Stimulated activated memory B cell treated with anti-CD40 and anti-IgM and Interleukin-4, amounts not matched to agents 10 μg/mL and 1 μg/mL and 100 μg/mL, for 72 hours (primary cell): Measurements from ENCODE around the gene PLEKHG4.
A peak's percentile ranks its signal among the peaks of the same experiment; 100 is the strongest.

ENCODE experiments used
- ATAC-seq: fragments of 150-1000 bp; cut with Tn5 transposase; 2 replicates; pipeline ENCODE4 v1.10.0; 2021
- H3K27ac Mint-ChIP-seq: one replicate; pipeline ENCODE4 v1.8.0; 2022; ENCODE audit warnings: mild to moderate bottlenecking, mixed read lengths
- H3K27me3 Mint-ChIP-seq: one replicate; pipeline ENCODE4 v1.8.0; 2022; ENCODE audit warnings: mixed read lengths
- H3K36me3 Mint-ChIP-seq: one replicate; pipeline ENCODE4 v1.8.0; 2022; ENCODE audit warnings: mixed read lengths
- H3K4me1 Mint-ChIP-seq: one replicate; pipeline ENCODE4 v1.8.0; 2022; ENCODE audit warnings: mixed read lengths
- H3K4me3 Mint-ChIP-seq: one replicate; pipeline ENCODE4 v1.8.0; 2022; ENCODE audit warnings: mild to moderate bottlenecking, moderate library complexity, mixed read lengths
- H3K9me3 Mint-ChIP-seq: one replicate; pipeline ENCODE4 v1.8.0; 2022; ENCODE audit warnings: mixed read lengths

The PLEKHG4 gene

GRCh38 chr16:67311607-67312488 lies 32.5 kb downstream of the PLEKHG4 start:
- H3K27ac Mint-ChIP-seq: peak overlapping the region; percentile 3
- no peak overlapping the region for H3K4me3 Mint-ChIP-seq
- no peaks in the 10 kb centered on the region for H3K27me3 Mint-ChIP-seq
- H3K36me3 Mint-ChIP-seq: no peaks in the 10 kb centered on the region
- H3K4me1 Mint-ChIP-seq: peaks cover 14% of the 10 kb centered on the region
- no peaks in the 10 kb centered on the region for H3K9me3 Mint-ChIP-seq
- peak; percentile 93 for ATAC-seq

- Mint-ChIP-seq H3K9me3 (no peaks in the 10 kb centered on the region), H3K4me3 (no peak overlapping the region), H3K27ac (peak overlapping the region; percentile 3), H3K4me1 (peaks cover 14% of the 10 kb centered on the region), H3K27me3 (no peaks in the 10 kb centered on the region), H3K36me3 (no peaks in the 10 kb centered on the region)
- ATAC-seq: no peak
Observed at GRCh38 chr16:67312719-67313118, 33.4 kb downstream of the PLEKHG4 start.

- Mint-ChIP-seq H3K4me3 (no peak overlapping the region), H3K27me3 (peaks cover 15% of the 10 kb centered on the region), H3K4me1 (no peaks in the 10 kb centered on the region), H3K27ac (no peak overlapping the region), H3K9me3 (no peaks in the 10 kb centered on the region), H3K36me3 (no peaks in the 10 kb centered on the region)
- no peak for ATAC-seq
Observed at GRCh38 chr16:67317853-67318252, 38.5 kb downstream of the PLEKHG4 start.

- Mint-ChIP-seq H3K9me3 (peaks cover 3% of the 10 kb centered on the region), H3K36me3 (no peaks in the 10 kb centered on the region), H3K27ac (peak overlapping the region; percentile 65), H3K4me1 (peaks cover 37% of the 10 kb centered on the region), H3K27me3 (peaks cover 12% of the 10 kb centered on the region), H3K4me3 (peak overlapping the region; percentile 72)
- no peak for ATAC-seq
Observed at GRCh38 chr16:67326115-67326471, 46.8 kb downstream of the PLEKHG4 start.

- H3K4me3 Mint-ChIP-seq: peak within 1 kb of the TSS; percentile 72
- peaks cover 12% of the 10 kb centered on the region for H3K27me3 Mint-ChIP-seq
- no peaks in the 10 kb centered on the region for H3K36me3 Mint-ChIP-seq
- H3K9me3 Mint-ChIP-seq: peaks cover 3% of the 10 kb centered on the region
- peak; percentile 52 for ATAC-seq
- peaks cover 37% of the 10 kb centered on the region for H3K4me1 Mint-ChIP-seq
- peak within 1 kb of the TSS; percentile 65 for H3K27ac Mint-ChIP-seq
Observed at GRCh38 chr16:67326472-67327309, 47.4 kb downstream of the PLEKHG4 start, which contains the start of the genes KCTD19 and LRRC36. Gene KCTD19, minus strand, starts transcription at chr16:67326741. Its CDS starts 34 bp downstream, at chr16:67326707. Gene LRRC36, plus strand, starts transcription at chr16:67326815. Its CDS starts 48 bp downstream, at chr16:67326863.

GRCh38 chr16:67327743-67328142 lies 48.4 kb downstream of the PLEKHG4 start:
- Mint-ChIP-seq H3K27ac (no peak overlapping the region), H3K27me3 (peaks cover 12% of the 10 kb centered on the region), H3K4me1 (peaks cover 37% of the 10 kb centered on the region), H3K36me3 (no peaks in the 10 kb centered on the region), H3K4me3 (no peak overlapping the region), H3K9me3 (peaks cover 3% of the 10 kb centered on the region)
- no peak for ATAC-seq

GRCh38 chr16:67329901-67330300 lies 50.6 kb downstream of the PLEKHG4 start:
- Mint-ChIP-seq H3K9me3 (peaks cover 6% of the 10 kb centered on the region), H3K36me3 (no peaks in the 10 kb centered on the region), H3K4me1 (peaks cover 29% of the 10 kb centered on the region), H3K27me3 (peaks cover 12% of the 10 kb centered on the region), H3K27ac (no peak overlapping the region), H3K4me3 (no peak overlapping the region)
- ATAC-seq: no peak

GRCh38 chr16:67333315-67333714 lies 54.0 kb downstream of the PLEKHG4 start:
- no peak for ATAC-seq
- no peak overlapping the region for H3K27ac Mint-ChIP-seq
- H3K4me3 Mint-ChIP-seq: no peak overlapping the region
- no peaks in the 10 kb centered on the region for H3K36me3 Mint-ChIP-seq
- H3K27me3 Mint-ChIP-seq: no peaks in the 10 kb centered on the region
- H3K9me3 Mint-ChIP-seq: peaks cover 6% of the 10 kb centered on the region
- no peaks in the 10 kb centered on the region for H3K4me1 Mint-ChIP-seq

- ATAC-seq: no peak
- Mint-ChIP-seq H3K9me3 (peaks cover 3% of the 10 kb centered on the region), H3K27me3 (no peaks in the 10 kb centered on the region), H3K36me3 (no peaks in the 10 kb centered on the region), H3K4me3 (no peak overlapping the region), H3K4me1 (no peaks in the 10 kb centered on the region), H3K27ac (no peak overlapping the region)
Observed at GRCh38 chr16:67336116-67336515, 56.8 kb downstream of the PLEKHG4 start.

- H3K27ac Mint-ChIP-seq: no peak overlapping the region
- no peaks in the 10 kb centered on the region for H3K4me1 Mint-ChIP-seq
- no peak overlapping the region for H3K4me3 Mint-ChIP-seq
- no peak for ATAC-seq
- H3K9me3 Mint-ChIP-seq: peaks cover 3% of the 10 kb centered on the region
- H3K36me3 Mint-ChIP-seq: no peaks in the 10 kb centered on the region
- no peaks in the 10 kb centered on the region for H3K27me3 Mint-ChIP-seq
Observed at GRCh38 chr16:67336648-67337047, 57.3 kb downstream of the PLEKHG4 start.
